Fibroblast of lung (primary cell): Measurements from ENCODE around the gene PPM1K.

Experiments
- EZH2 ChIP-seq: IDR thresholded peaks from 2 replicates; pipeline ENCODE4 v1.5.1; 2012; ENCODE audit warnings: low read length, control low read depth, mild to moderate bottlenecking; ENCODE audit errors: missing control alignments
- TF ChIP-seq, protein P1 (sequence below), 2 donors: IDR thresholded peaks in 1 of 2; conservative IDR thresholded peaks in 1 of 2; 1 replicate in 1 of 2; 2 replicates in 1 of 2; pipeline ENCODE4 v1.5.1; 2011 to 2012; ENCODE audit warnings: low read length in 2 of 2, control low read depth in 1 of 2, inconsistent platforms in 1 of 2, low read depth in 1 of 2, mild to moderate bottlenecking in 1 of 2

DNA sequence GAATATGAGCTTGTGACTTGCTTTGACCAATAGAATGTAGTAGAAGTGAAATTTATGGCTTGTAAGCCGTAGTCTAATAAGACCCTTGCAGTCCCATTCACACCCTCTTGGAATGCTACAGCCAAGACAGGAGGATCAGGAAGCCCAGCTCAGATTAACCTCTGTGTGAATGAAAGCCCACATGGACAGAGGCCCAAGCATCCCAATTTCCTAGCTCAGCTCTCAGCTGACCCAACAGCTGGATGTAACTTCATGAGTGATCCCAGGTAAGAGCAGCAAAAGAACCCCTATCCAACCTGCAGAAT is 12.8 kb upstream of the PPM1K start:
- TF ChIP-seq, protein P1, sequence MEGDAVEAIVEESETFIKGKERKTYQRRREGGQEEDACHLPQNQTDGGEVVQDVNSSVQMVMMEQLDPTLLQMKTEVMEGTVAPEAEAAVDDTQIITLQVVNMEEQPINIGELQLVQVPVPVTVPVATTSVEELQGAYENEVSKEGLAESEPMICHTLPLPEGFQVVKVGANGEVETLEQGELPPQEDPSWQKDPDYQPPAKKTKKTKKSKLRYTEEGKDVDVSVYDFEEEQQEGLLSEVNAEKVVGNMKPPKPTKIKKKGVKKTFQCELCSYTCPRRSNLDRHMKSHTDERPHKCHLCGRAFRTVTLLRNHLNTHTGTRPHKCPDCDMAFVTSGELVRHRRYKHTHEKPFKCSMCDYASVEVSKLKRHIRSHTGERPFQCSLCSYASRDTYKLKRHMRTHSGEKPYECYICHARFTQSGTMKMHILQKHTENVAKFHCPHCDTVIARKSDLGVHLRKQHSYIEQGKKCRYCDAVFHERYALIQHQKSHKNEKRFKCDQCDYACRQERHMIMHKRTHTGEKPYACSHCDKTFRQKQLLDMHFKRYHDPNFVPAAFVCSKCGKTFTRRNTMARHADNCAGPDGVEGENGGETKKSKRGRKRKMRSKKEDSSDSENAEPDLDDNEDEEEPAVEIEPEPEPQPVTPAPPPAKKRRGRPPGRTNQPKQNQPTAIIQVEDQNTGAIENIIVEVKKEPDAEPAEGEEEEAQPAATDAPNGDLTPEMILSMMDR (conservative IDR thresholded peaks at IDR 0.05 in 1 of 2, IDR thresholded peaks at IDR 0.05 in 1 of 2; ENCODE audit: low read depth in 1 of 2, low read length in 2 of 2) = no peak
- no peak for TF ChIP-seq EZH2
